AG04450 (cell line): ENCODE data around the gene APBB2. TPM values are rescaled to one million over a fixed set of nuclear protein-coding genes. Genes with fewer than 3 reads are reported as not detected.

ENCODE experiments used
- CTCF ChIA-PET: fragments of 300-600, 350-600 bp; formaldehyde crosslinking; extraction: SDS; loops from one replicate; lab custom pipeline; 2022; ENCODE audit warnings: antibody characterized with exemption, inconsistent platforms; lab: Charles Lee
- POLR2A ChIA-PET: fragments of 350-600 bp; formaldehyde crosslinking; extraction: SDS; loops from one replicate; lab custom pipeline; 2021; ENCODE audit warnings: antibody characterized with exemption, inconsistent platforms; lab: Yijun Ruan, JAX
- DNase-seq: peaks from one replicate; pipeline ENCODE4 v3.0.0-alpha.2; 2011; ENCODE audit warnings: low read depth, low spot score
- H3K27ac ChIP-seq: one replicate; pipeline ENCODE4 v1.5.1; 2012; ENCODE audit warnings: low read depth, low read length, control low read depth
- H3K27me3 ChIP-seq: one replicate; pipeline ENCODE4 v1.6.0; 2012; ENCODE audit warnings: low read length; ENCODE audit not compliant: control insufficient read depth, insufficient read depth
- H3K4me3 ChIP-seq: 2 replicates; pipeline ENCODE4 v1.5.1; 2011; ENCODE audit warnings: mild to moderate bottlenecking, low read depth, low read length, control low read depth
- H3K9me3 ChIP-seq: 2 replicates; pipeline ENCODE4 v1.5.1; 2012; ENCODE audit warnings: low read length; ENCODE audit not compliant: control insufficient read depth, insufficient read depth
- CTCF ChIP-seq: IDR thresholded peaks from 2 replicates; pipeline ENCODE4 v1.5.1; 2011; ENCODE audit warnings: low read depth, low read length, control low read depth, inconsistent platforms
- polyA plus RNA-seq: library from polyadenylated mRNA; depleted of rRNA; stranded (reverse); fragments of >200 nt; gene quantifications from 2 replicates; pipeline ENCODE4 v1.2.3, GENCODE V29; 2011

APBB2 gene
- polyA plus RNA-seq, 1 experiment: 52.7 TPM

GRCh38 chr4:41098093-41099048 is 116.0 kb downstream of the APBB2 start:
- DNase-seq: no peak
- H3K27ac ChIP-seq: no peak overlapping the region
- H3K4me3 ChIP-seq: no peak overlapping the region
- no peaks in the 10 kb centered on the region for H3K9me3 ChIP-seq
- ChIA-PET POLR2A (no interaction called here), CTCF (interaction anchor here (1.5 kb wide), 1 partner anchor 118 kb away, joined by 3 read pairs; no protein-coding TSS in a partner anchor)
- no peaks in the 10 kb centered on the region for H3K27me3 ChIP-seq
- no peak for TF ChIP-seq CTCF

- ChIA-PET POLR2A (no interaction called here), CTCF (interaction anchor here (0.5 kb wide), 1 partner anchor 147 kb away, joined by 10 read pairs; no protein-coding TSS in a partner anchor)
- Histone ChIP-seq H3K27me3 (no peaks in the 10 kb centered on the region), H3K4me3 (no peak overlapping the region), H3K27ac (peak overlapping the region; percentile 22), H3K9me3 (no peaks in the 10 kb centered on the region)
- TF ChIP-seq CTCF: no peak
- peak; percentile 45 for DNase-seq
Measured at GRCh38 chr4:41095973-41096372, 118.4 kb downstream of the APBB2 start.

GRCh38 chr4:41095192-41095872 is 119.0 kb downstream of the APBB2 start:
- Histone ChIP-seq H3K27ac (peak overlapping the region; percentile 22), H3K9me3 (no peaks in the 10 kb centered on the region), H3K4me3 (no peak overlapping the region), H3K27me3 (no peaks in the 10 kb centered on the region)
- TF ChIP-seq CTCF: no peak
- CTCF ChIA-PET: interaction anchor here (0.5 kb wide), 1 partner anchor 146 kb away, joined by 10 read pairs; no protein-coding TSS in a partner anchor
- no peak for DNase-seq
- POLR2A ChIA-PET: no interaction called here

- ChIA-PET CTCF (interaction anchor here (1.1 kb wide), 1 partner anchor 184 kb away, joined by 3 read pairs; no protein-coding TSS in a partner anchor), POLR2A (no interaction called here)
- Histone ChIP-seq H3K27me3 (no peaks in the 10 kb centered on the region), H3K4me3 (no peak overlapping the region), H3K9me3 (no peaks in the 10 kb centered on the region), H3K27ac (no peak overlapping the region)
- no peak for TF ChIP-seq CTCF
- DNase-seq: no peak
Measured at GRCh38 chr4:41092128-41092527, 122.2 kb downstream of the APBB2 start.
